ENCODE data around the gene RNGTT. TPM values are rescaled to one million over a fixed set of nuclear protein-coding genes. Genes with fewer than 3 reads are reported as not detected.

Gene RNGTT
- total RNA-seq, 2 experiments from 2014 or later, result 22.1 to 22.2 TPM

DNA sequence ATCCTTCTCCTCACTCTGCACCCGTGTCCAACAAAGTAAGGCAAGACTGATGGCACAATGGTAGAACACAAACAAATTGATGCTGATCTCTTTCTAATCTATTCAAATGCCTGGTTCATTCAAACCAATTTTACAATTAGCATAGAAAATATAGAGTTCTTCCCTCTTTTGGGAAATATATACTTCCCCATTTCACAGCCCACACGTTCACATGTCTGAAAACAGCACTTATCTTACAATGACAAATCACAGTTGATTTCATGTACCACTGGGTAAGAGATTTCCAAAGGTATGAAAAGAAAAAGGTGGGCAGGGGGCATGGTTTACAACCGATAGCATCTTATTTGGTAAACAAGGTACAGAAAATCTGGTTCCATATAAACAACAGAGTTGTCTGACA lies 137.6 kb downstream of the RNGTT start:
- CTCF ChIA-PET, result no interaction called here
- Mint-ChIP-seq H3K4me3 (no peak overlapping the region), H3K9me3 (peaks cover 11% of the 10 kb centered on the region), H3K27ac (no peak overlapping the region), H3K4me1 (ENCODE audit: low read depth) (peaks cover 4% of the 10 kb centered on the region), H3K27me3 (no peaks in the 10 kb centered on the region), H3K36me3 (ENCODE audit: low read depth) (peaks cover 38% of the 10 kb centered on the region)
- TF ChIP-seq, protein P1, sequence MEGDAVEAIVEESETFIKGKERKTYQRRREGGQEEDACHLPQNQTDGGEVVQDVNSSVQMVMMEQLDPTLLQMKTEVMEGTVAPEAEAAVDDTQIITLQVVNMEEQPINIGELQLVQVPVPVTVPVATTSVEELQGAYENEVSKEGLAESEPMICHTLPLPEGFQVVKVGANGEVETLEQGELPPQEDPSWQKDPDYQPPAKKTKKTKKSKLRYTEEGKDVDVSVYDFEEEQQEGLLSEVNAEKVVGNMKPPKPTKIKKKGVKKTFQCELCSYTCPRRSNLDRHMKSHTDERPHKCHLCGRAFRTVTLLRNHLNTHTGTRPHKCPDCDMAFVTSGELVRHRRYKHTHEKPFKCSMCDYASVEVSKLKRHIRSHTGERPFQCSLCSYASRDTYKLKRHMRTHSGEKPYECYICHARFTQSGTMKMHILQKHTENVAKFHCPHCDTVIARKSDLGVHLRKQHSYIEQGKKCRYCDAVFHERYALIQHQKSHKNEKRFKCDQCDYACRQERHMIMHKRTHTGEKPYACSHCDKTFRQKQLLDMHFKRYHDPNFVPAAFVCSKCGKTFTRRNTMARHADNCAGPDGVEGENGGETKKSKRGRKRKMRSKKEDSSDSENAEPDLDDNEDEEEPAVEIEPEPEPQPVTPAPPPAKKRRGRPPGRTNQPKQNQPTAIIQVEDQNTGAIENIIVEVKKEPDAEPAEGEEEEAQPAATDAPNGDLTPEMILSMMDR (IDR thresholded peaks at IDR 0.05), result no peak
- POLR2A ChIA-PET, result no interaction called here
- intact Hi-C loops (cut with micrococcal nuclease), result no loop called here
- no peak for DNase-seq
- ATAC-seq, result no peak

DNA sequence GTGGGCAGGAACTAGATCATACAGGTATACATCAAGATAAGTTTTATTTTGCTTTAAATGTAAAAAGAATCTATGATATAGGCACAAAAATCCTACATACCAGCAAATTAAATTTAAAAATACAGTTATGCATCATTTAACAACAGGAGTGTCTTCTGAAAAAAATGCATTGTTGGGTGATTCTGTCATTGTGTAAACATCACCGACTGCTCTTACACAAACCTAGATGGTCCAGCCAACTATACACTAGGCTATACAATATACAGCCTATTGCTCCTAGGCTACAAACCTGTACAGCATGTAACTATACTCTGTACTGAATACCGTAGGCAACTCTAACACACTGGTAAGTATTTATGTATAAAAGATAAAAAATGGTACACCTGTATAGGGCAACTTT lies 139.4 kb downstream of the RNGTT start:
- ChIA-PET CTCF (no interaction called here), POLR2A (no interaction called here)
- Mint-ChIP-seq H3K27ac (no peak overlapping the region), H3K36me3 (ENCODE audit: low read depth) (peaks cover 26% of the 10 kb centered on the region), H3K4me1 (ENCODE audit: low read depth) (peaks cover 12% of the 10 kb centered on the region), H3K27me3 (no peaks in the 10 kb centered on the region), H3K9me3 (no peaks in the 10 kb centered on the region), H3K4me3 (no peak overlapping the region)
- DNase-seq (no peak), ATAC-seq (no peak)
- TF ChIP-seq, protein P1 (IDR thresholded peaks at IDR 0.05), result no peak
- intact Hi-C loops (cut with micrococcal nuclease), result no loop called here

DNA sequence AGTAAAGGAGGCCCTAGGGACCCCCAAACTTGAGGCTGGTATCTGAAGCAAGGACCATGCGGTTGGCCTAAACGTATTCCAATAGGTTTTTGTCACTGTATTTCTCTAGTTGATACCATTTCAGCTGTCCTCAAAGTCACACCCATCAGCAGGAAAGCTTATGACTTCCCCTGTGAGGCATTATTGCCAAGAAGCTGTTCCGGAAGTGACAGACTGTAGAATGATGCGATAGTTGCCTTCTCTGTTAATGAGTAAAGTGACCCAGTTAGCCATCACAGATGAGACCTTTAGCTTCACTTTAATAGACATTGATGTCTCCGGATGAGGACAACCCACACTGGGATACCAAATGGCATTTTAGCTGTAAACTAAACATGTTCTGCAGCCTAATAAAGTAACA lies 147.9 kb downstream of the RNGTT start:
- intact Hi-C loops (cut with micrococcal nuclease), result no loop called here
- ChIA-PET POLR2A (interaction anchor here (0.7 kb wide), 1 partner anchor 39 kb away, joined by 3 read pairs; no protein-coding TSS in a partner anchor), CTCF (interaction anchor here (1.5 kb wide), 1 partner anchor 167 kb away, joined by 3 read pairs; no protein-coding TSS in a partner anchor)
- Mint-ChIP-seq H3K4me3 (no peak overlapping the region), H3K36me3 (ENCODE audit: low read depth) (peaks cover 11% of the 10 kb centered on the region), H3K27me3 (no peaks in the 10 kb centered on the region), H3K4me1 (ENCODE audit: low read depth) (peaks cover 20% of the 10 kb centered on the region), H3K27ac (no peak overlapping the region), H3K9me3 (no peaks in the 10 kb centered on the region)
- no peak for DNase-seq
- TF ChIP-seq, protein P1 (IDR thresholded peaks at IDR 0.05), result no peak
- ATAC-seq, result no peak

DNA sequence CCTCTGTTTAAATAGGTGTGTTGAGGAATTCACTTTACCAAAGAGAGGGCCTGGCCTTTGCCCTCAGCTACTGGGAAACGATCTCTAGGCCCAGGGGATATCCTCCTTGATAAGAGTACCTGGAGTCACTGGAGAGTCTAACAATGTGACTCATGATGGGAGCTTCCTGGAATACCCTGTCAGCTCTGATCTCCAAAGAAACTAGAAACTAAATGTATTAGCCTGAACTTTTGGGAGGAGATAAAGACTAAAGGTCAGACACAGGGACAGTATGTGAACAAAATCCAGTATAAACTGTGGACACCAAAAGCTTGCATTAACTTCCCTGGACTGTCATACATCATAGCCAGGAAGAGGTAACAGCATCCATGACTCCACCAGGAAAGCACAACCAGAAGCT lies 148.5 kb downstream of the RNGTT start:
- CTCF ChIA-PET, result interaction anchor here (1.5 kb wide), 1 partner anchor 168 kb away, joined by 3 read pairs; no protein-coding TSS in a partner anchor
- Mint-ChIP-seq H3K27me3 (no peaks in the 10 kb centered on the region), H3K27ac (no peak overlapping the region), H3K9me3 (peaks cover 2% of the 10 kb centered on the region), H3K4me3 (no peak overlapping the region), H3K36me3 (ENCODE audit: low read depth) (peaks cover 13% of the 10 kb centered on the region), H3K4me1 (ENCODE audit: low read depth) (peaks cover 20% of the 10 kb centered on the region)
- intact Hi-C loops (cut with micrococcal nuclease), result no loop called here
- ATAC-seq (no peak), DNase-seq (no peak)
- POLR2A ChIA-PET, result interaction anchor here (0.7 kb wide), 1 partner anchor 40 kb away, joined by 3 read pairs; no protein-coding TSS in a partner anchor
- TF ChIP-seq, protein P1 (IDR thresholded peaks at IDR 0.05), result no peak

DNA sequence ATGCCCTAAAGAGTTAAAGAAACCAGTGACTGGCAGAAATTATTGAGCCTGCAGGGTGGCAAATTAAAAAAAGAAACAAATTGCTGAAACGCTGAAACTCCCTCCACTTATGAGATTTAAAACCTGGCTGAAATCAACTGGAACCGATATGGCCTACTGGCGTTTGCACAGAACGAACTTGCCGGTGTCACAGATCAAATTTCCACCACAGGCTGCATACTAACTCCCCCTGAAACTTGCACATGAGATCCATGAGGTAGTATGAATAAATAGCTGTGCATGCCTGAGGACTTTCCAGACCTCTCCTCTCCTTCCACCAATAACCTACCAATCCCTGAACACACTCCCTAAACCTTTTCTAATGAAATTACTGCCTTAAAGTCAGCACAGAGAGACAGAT lies 150.4 kb downstream of the RNGTT start:
- DNase-seq (no peak), ATAC-seq (no peak)
- peaks cover 14% of the 10 kb centered on the region for H3K4me1 Mint-ChIP-seq (ENCODE audit: low read depth)
- peaks cover 16% of the 10 kb centered on the region for H3K36me3 Mint-ChIP-seq (ENCODE audit: low read depth)
- no peaks in the 10 kb centered on the region for H3K27me3 Mint-ChIP-seq
- intact Hi-C loops (cut with micrococcal nuclease), result no loop called here
- ChIA-PET CTCF (no interaction called here), POLR2A (interaction anchor here (1.0 kb wide), 1 partner anchor 29 kb away, joined by 3 read pairs; no protein-coding TSS in a partner anchor)
- H3K27ac Mint-ChIP-seq, result no peak overlapping the region
- TF ChIP-seq, protein P1 (IDR thresholded peaks at IDR 0.05), result no peak
- peaks cover 7% of the 10 kb centered on the region for H3K9me3 Mint-ChIP-seq
- no peak overlapping the region for H3K4me3 Mint-ChIP-seq

Data from activated CD8-positive, alpha-beta T cell treated with anti-CD3 and anti-CD28 coated beads for 36 hours (primary cell).